ENCODE data around the gene IPO4. TPM values are rescaled to one million over a fixed set of nuclear protein-coding genes. Genes with fewer than 3 reads are reported as not detected.

IPO4 gene
- total and polyA plus RNA-seq, 2 of the 13 experiments (the other 11 are each of a cell fraction or from before 2014, with no cell fraction given) = 39.0 to 179 TPM

GRCh38 chr14:24147761-24148428 lies 40.7 kb downstream of the IPO4 start (continued):
- TF ChIP-seq ATF5 (CRISPR knock-in tag; IDR thresholded peaks at IDR 0.05; ENCODE audit: low read depth) (peak; percentile 89; the same call in 1 of the 2 replicates), ATAD3A (CRISPR knock-in tag; IDR thresholded peaks at IDR 0.05) (0 out of 2 replicates have a peak, but pooled peaks have one; percentile 31), ZNF660 (CRISPR knock-in tag; IDR thresholded peaks at IDR 0.05; ENCODE audit: borderline replicate concordance, low read depth) (0 out of 2 replicates have a peak, but pooled peaks have one; percentile 92), SCMH1 (CRISPR knock-in tag; IDR thresholded peaks at IDR 0.05; ENCODE audit: borderline replicate concordance) (no peak), ZBTB3 (CRISPR knock-in tag; IDR thresholded peaks at IDR 0.05; ENCODE audit: borderline replicate concordance, low read depth) (0 out of 2 replicates have a peak, but pooled peaks have one; percentile 12), ZNF747 (CRISPR knock-in tag; IDR thresholded peaks at IDR 0.05; ENCODE audit: borderline replicate concordance) (0 out of 2 replicates have a peak, but pooled peaks have one; percentile 21), ZNF75D (CRISPR knock-in tag; IDR thresholded peaks at IDR 0.05; ENCODE audit: borderline replicate concordance) (no peak), TAF1 (CRISPR knock-in tag; IDR thresholded peaks at IDR 0.05) (peak; percentile 26), LBX2 (CRISPR knock-in tag; IDR thresholded peaks at IDR 0.05; ENCODE audit: borderline replicate concordance) (peak; percentile 75; the same call in 1 of the 2 replicates), ZNF543 (CRISPR knock-in tag; IDR thresholded peaks at IDR 0.05) (no peak), TOPORS (CRISPR knock-in tag; IDR thresholded peaks at IDR 0.05) (0 out of 2 replicates have a peak, but pooled peaks have one; percentile 72), ZNF253 (CRISPR knock-in tag; IDR thresholded peaks at IDR 0.05; ENCODE audit: borderline replicate concordance) (0 out of 2 replicates have a peak, but pooled peaks have one; percentile 40), SAFB2 (CRISPR knock-in tag; IDR thresholded peaks at IDR 0.05; ENCODE audit: borderline replicate concordance, low read depth) (peak; percentile 56; the same call in 1 of the 2 replicates), DMTF1 (CRISPR knock-in tag; IDR thresholded peaks at IDR 0.05) (peak; percentile 80; the same call in 1 of the 2 replicates), GRHL1 (CRISPR knock-in tag; conservative IDR thresholded peaks at IDR 0.05) (no peak), AGO2 (optimal IDR thresholded peaks at IDR 0.05; ENCODE audit: low read depth, low read length) (peak; percentile 72), ZNF567 (CRISPR knock-in tag; IDR thresholded peaks at IDR 0.05; ENCODE audit: borderline replicate concordance) (no peak; the same call in 1 of the 2 replicates), KMT2B (CRISPR knock-in tag; IDR thresholded peaks at IDR 0.05) (no peak), ZBTB43 (CRISPR knock-in tag; conservative IDR thresholded peaks at IDR 0.05) (no peak), ZGPAT (CRISPR knock-in tag; IDR thresholded peaks at IDR 0.05) (no peak)

Data from HepG2 (cell line).